Neuronal stem cell (in vitro differentiated cells): Measurements from ENCODE around the gene ADRA2B.

Experiments
- DNase-seq: peaks from one replicate; pipeline ENCODE4 v3.0.0-alpha.2; 2013; ENCODE audit warnings: low spot score
- H2AFZ ChIP-seq: one replicate; pipeline ENCODE4 v1.6.1; 2013; ENCODE audit warnings: mild to moderate bottlenecking, low read length, inconsistent platforms
- H2AK5ac ChIP-seq: 2 replicates; pipeline ENCODE4 v1.6.1; 2013; ENCODE audit warnings: low read depth, mild to moderate bottlenecking, inconsistent platforms, low read length, moderate library complexity, mixed read lengths
- H2BK120ac ChIP-seq: 2 replicates; pipeline ENCODE4 v1.6.1; 2013; ENCODE audit warnings: low read depth, mild to moderate bottlenecking, inconsistent platforms, low read length, moderate library complexity, mixed read lengths
- H2BK12ac ChIP-seq: one replicate; pipeline ENCODE4 v1.6.1; 2013; ENCODE audit warnings: low read length, inconsistent platforms
- H2BK15ac ChIP-seq: 2 replicates; pipeline ENCODE4 v1.6.1; 2013; ENCODE audit warnings: mild to moderate bottlenecking, low read length, inconsistent platforms, mixed read lengths
- H2BK5ac ChIP-seq: one replicate; pipeline ENCODE4 v1.6.1; 2013; ENCODE audit warnings: inconsistent platforms, mild to moderate bottlenecking, low read length, moderate library complexity
- H3K14ac ChIP-seq: one replicate; pipeline ENCODE4 v1.6.1; 2013; ENCODE audit warnings: low read length, inconsistent platforms
- H3K18ac ChIP-seq: 2 replicates; pipeline ENCODE4 v1.6.1; 2013; ENCODE audit warnings: low read length, inconsistent platforms
- H3K23ac ChIP-seq: 2 replicates; pipeline ENCODE4 v1.6.1; 2013; ENCODE audit warnings: low read depth, mild to moderate bottlenecking, mixed read lengths, low read length, inconsistent platforms; ENCODE audit not compliant: poor library complexity
- H3K27ac ChIP-seq: replicated peaks from 3 replicates; pipeline ENCODE4 v1.5.1; 2013; ENCODE audit warnings: low read length, inconsistent platforms
- H3K27me3 ChIP-seq, 3 experiments: 2 replicates each; pipeline ENCODE4 v1.6.1; 2013; ENCODE audit warnings: low read length in 3 of 3, mild to moderate bottlenecking in 2 of 3, inconsistent platforms in 1 of 3, low read depth in 1 of 3, mixed read lengths in 1 of 3, moderate library complexity in 1 of 3; ENCODE audit not compliant: control insufficient read depth in 3 of 3, insufficient read depth in 3 of 3
- H3K36me3 ChIP-seq, 2 donors: replicated peaks in 1 of 2; 2 replicates each; pipeline ENCODE4 v1.6.1; 2013; ENCODE audit warnings: low read length in 2 of 2; ENCODE audit not compliant: control insufficient read depth in 2 of 2, insufficient read depth in 2 of 2
- H3K4ac ChIP-seq: 2 replicates; pipeline ENCODE4 v1.6.1; 2013; ENCODE audit warnings: inconsistent platforms, mild to moderate bottlenecking, low read length, moderate library complexity
- H3K4me1 ChIP-seq, 2 donors: 1 replicate in 1 of 2; 2 replicates in 1 of 2; pipeline ENCODE4 v1.6.1; 2013; ENCODE audit warnings: low read length in 2 of 2, low read depth in 1 of 2; ENCODE audit not compliant: control insufficient read depth in 2 of 2, insufficient read depth in 1 of 2
- H3K4me2 ChIP-seq: one replicate; pipeline ENCODE4 v1.6.1; 2013; ENCODE audit warnings: mild to moderate bottlenecking, low read length, inconsistent platforms; ENCODE audit not compliant: insufficient read depth, poor library complexity, severe bottlenecking
- H3K4me3 ChIP-seq, 2 donors: 2 replicates each; pipeline ENCODE4 v1.5.1; 2013; ENCODE audit warnings: low read length in 2 of 2, mild to moderate bottlenecking in 2 of 2, inconsistent platforms in 1 of 2, moderate library complexity in 1 of 2
- H3K79me1 ChIP-seq: one replicate; pipeline ENCODE4 v1.6.1; 2013; ENCODE audit warnings: low read depth, mild to moderate bottlenecking, inconsistent platforms, low read length, moderate library complexity
- H3K9ac ChIP-seq: one replicate; pipeline ENCODE4 v1.6.1; 2013; ENCODE audit warnings: mild to moderate bottlenecking, low read depth, low read length, inconsistent platforms; ENCODE audit not compliant: poor library complexity
- H3K9me3 ChIP-seq, 2 donors: replicated peaks in 1 of 2; 2 replicates each; pipeline versions ENCODE3 to v1.6.1; 2013; ENCODE audit warnings: low read length in 2 of 2, mild to moderate bottlenecking in 2 of 2, inconsistent platforms in 1 of 2, low read depth in 1 of 2, mixed read lengths in 1 of 2, moderate library complexity in 1 of 2; ENCODE audit not compliant: control insufficient read depth in 2 of 2, insufficient read depth in 1 of 2
- H4K8ac ChIP-seq: one replicate; pipeline ENCODE4 v1.6.1; 2013; ENCODE audit warnings: low read depth, mild to moderate bottlenecking, inconsistent platforms, low read length, moderate library complexity
- H4K91ac ChIP-seq: one replicate; pipeline ENCODE4 v1.6.1; 2013; ENCODE audit warnings: low read length, low read depth, mild to moderate bottlenecking, inconsistent platforms; ENCODE audit not compliant: poor library complexity
- WGBS, 2 donors: extraction: QIAGEN DNeasy Blood & Tissue Kit; methylation state at CpG; one replicate each; pipeline ENCODE4 v1.1.7; 2013; ENCODE audit warnings: missing lambda C conversion rate in 2 of 2, mixed read lengths in 1 of 2; ENCODE audit not compliant: insufficient read length in 2 of 2, insufficient replicate concordance in 1 of 2; ENCODE audit errors: extremely low coverage in 2 of 2; 5-methylcytosine and 5-hydroxymethylcytosine counted together

The ADRA2B gene

DNA sequence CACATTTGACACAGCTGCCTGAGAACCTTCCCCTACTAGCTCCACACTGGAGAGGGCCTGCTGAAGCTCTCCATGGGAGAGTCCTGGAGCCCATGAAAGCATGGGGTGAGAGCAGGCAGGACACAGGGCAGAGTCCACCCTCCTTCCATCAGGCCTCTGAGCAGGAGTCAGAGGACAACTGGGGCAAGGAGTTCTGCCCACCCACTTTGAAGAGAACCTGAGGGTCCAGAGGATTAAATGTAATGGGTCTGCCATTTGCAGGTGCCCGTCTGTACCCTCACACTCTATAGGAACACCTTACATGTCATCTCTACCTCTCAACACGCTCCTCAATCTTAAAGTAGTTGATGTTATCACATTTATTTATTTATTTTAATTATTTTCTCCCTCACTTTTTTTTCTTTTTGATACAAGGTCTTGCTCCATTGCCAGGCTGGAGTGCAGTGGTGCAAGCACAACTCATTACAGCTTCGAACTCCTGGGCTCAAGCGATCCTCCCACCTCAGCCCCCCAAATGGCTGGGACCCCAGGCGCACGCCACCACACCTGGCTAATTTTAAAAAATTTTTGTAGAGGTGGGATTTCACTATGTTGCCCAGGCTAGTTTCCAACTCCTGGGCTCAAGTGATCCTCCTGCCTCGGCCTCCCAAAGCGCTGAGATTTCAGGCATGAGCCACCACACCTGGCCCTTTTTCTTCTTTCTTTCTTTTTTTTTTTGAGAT, 10.2 kb downstream of the ADRA2B start:
- no peak overlapping the region for H3K9ac ChIP-seq
- H2BK15ac ChIP-seq: no peak overlapping the region
- DNase-seq: no peak
- H3K79me1 ChIP-seq: no peaks in the 10 kb centered on the region
- no peak overlapping the region for H3K27ac ChIP-seq
- no peak overlapping the region for H2BK120ac ChIP-seq
- H3K4ac ChIP-seq: no peak overlapping the region
- no peak overlapping the region for H4K8ac ChIP-seq
- no peak overlapping the region for H2BK5ac ChIP-seq
- no peak overlapping the region for H2AFZ ChIP-seq
- no CpG with 5 or more reads among the region's 8 CpGs for WGBS, 2 donors
- peaks cover 9 to 12% of the 10 kb centered on the region in 2 donors for H3K9me3 ChIP-seq
- no peaks in the 10 kb centered on the region for H3K36me3 ChIP-seq
- peaks cover 12 to 23% of the 10 kb centered on the region in 2 donors for H3K4me1 ChIP-seq
- peak overlapping the region; percentile 82 for H4K91ac ChIP-seq
- no peak overlapping the region for H3K14ac ChIP-seq
- H3K4me2 ChIP-seq: no peak overlapping the region
- H3K27me3 ChIP-seq: no peaks in the 10 kb centered on the region
- H3K23ac ChIP-seq: no peak overlapping the region
- no peak overlapping the region for H2BK12ac ChIP-seq
- no peak overlapping the region for H3K18ac ChIP-seq
- no peak overlapping the region for H3K4me3 ChIP-seq
- peak overlapping the region; percentile 64 for H2AK5ac ChIP-seq

DNA sequence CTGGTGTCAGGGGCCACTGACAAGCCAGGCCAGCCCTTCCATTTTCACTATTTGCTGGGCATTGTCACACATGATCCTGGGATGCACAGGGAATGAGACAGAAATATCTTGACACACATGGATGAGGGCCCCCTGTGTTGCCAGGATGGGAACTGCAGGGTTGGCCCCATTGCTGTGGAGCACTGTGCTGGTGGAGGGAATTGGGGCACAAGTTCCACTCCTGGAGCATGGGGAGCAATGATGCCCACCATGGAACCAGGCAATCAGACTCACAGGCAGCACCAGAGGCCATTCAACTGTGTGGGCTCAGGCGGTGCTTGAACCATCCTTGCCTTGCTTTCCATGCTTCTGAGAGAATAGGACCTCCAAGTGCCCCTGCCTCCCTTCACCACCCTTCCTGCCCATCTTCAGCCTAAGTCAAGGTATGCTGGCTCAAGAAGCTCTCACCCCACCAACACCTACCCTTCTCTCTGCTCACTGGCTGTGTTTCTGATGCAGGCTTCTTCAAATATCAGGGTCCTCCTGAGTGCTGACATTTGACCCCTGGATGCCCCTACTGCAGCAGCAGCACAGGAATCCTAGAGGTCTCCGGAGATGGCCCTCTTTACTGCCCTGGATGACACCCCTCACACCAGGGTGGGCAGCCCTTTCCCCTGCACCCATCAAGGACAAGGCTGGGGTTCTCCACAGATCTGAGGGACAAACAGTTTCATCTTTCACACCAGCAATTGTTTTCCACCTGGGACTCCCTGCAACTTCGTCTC, 11.0 kb downstream of the ADRA2B start:
- no peaks in the 10 kb centered on the region for H3K36me3 ChIP-seq
- no peak overlapping the region for H2AFZ ChIP-seq
- WGBS, 2 donors: no CpG with 5 or more reads among the region's 3 CpGs
- H2BK5ac ChIP-seq: no peak overlapping the region
- no peaks in the 10 kb centered on the region for H3K79me1 ChIP-seq
- H2BK15ac ChIP-seq: no peak overlapping the region
- no peak overlapping the region for H3K14ac ChIP-seq
- H3K18ac ChIP-seq: no peak overlapping the region
- H2BK12ac ChIP-seq: no peak overlapping the region
- H2AK5ac ChIP-seq: no peak overlapping the region
- no peak overlapping the region for H3K27ac ChIP-seq
- no peak overlapping the region for H3K9ac ChIP-seq
- H3K27me3 ChIP-seq: no peaks in the 10 kb centered on the region
- H3K4me3 ChIP-seq: no peak overlapping the region
- no peak overlapping the region for H2BK120ac ChIP-seq
- peaks cover 9 to 12% of the 10 kb centered on the region in 2 donors for H3K9me3 ChIP-seq
- H4K8ac ChIP-seq: no peak overlapping the region
- H3K4me2 ChIP-seq: no peak overlapping the region
- peak overlapping the region; percentile 82 for H4K91ac ChIP-seq
- no peak overlapping the region for H3K4ac ChIP-seq
- no peak for DNase-seq
- H3K23ac ChIP-seq: no peak overlapping the region
- peaks cover 12 to 25% of the 10 kb centered on the region in 2 donors for H3K4me1 ChIP-seq

DNA sequence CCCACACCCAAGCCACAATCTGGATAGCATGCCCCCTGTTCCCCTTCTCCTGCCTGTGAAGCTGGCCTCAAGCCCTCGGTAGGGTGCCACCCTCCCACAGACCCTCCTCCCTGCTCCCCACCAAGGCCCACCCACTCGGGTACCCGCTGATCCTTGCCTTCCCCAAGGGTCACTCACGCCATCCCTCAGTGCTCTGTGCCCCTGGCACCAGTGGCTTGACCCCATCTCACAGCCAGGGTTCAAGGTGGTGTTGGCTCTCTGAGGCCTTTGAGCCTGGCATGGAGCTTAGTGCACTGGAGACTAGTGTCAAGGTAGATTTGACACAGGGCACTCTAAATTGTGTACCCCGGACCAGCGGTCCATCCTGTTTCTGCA, 11.9 kb downstream of the ADRA2B start:
- no peak for DNase-seq
- no peak overlapping the region for H3K4me2 ChIP-seq
- H3K9ac ChIP-seq: no peak overlapping the region
- no peaks in the 10 kb centered on the region for H3K36me3 ChIP-seq
- peak overlapping the region; percentile 90 for H3K18ac ChIP-seq
- no peaks in the 10 kb centered on the region for H3K79me1 ChIP-seq
- H2BK5ac ChIP-seq: no peak overlapping the region
- no peak overlapping the region for H3K4ac ChIP-seq
- peak overlapping the region; percentile 72 for H2BK15ac ChIP-seq
- H4K8ac ChIP-seq: no peak overlapping the region
- peaks cover 9 to 12% of the 10 kb centered on the region in 2 donors for H3K9me3 ChIP-seq
- no peak overlapping the region for H3K27ac ChIP-seq
- H3K23ac ChIP-seq: no peak overlapping the region
- H3K4me1 ChIP-seq: peaks cover 12 to 28% of the 10 kb centered on the region in 2 donors
- H2BK120ac ChIP-seq: peak overlapping the region; percentile 30
- H4K91ac ChIP-seq: no peak overlapping the region
- peak overlapping the region; percentile 98 for H2AK5ac ChIP-seq
- H3K27me3 ChIP-seq: no peaks in the 10 kb centered on the region
- no CpG with 5 or more reads among the region's 6 CpGs for WGBS, 2 donors
- H3K14ac ChIP-seq: peak overlapping the region; percentile 85
- no peak overlapping the region for H2AFZ ChIP-seq
- peak overlapping the region; percentile 64 for H2BK12ac ChIP-seq
- H3K4me3 ChIP-seq: no peak overlapping the region

DNA sequence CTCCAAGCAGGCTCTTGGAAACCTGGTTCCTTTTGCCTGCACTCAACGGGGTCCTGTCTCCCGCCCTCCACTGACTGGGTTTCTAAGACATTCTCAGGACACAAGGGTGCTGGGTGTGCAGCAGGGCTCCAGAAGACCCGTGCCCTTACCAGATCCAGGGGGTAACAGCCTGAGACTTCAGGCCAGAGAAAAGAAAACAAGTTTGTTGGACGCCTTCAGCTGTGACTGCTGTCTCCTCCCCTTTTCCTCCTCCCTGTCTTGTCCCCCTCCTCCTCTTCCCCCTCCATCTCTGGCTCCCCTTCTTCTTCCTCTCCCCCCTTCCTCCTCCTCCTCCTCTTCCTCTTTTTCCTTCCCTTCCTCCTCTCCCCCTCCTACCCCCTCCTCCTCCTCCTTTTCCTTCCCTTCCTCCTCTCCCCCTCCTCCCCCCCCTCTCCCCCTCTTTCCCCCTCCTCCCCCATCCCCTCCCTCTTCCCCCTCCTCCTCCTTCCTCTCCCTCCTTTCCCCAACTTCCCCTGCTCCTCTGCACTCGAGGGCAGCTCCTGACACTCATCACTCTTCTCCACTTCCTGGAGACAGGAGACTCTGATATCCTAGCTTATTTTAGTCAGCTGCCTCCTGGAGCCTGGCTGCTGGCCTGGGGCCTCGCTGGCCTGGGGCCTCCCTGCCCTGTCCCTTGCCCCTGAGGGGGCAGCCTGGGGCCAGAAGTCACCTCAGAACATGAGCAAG, 12.4 kb downstream of the ADRA2B start:
- H3K4me3 ChIP-seq: no peak overlapping the region
- H2BK15ac ChIP-seq: peak overlapping the region; percentile 72
- no peak overlapping the region for H4K91ac ChIP-seq
- H2AK5ac ChIP-seq: peak overlapping the region; percentile 98
- no peak overlapping the region for H3K4me2 ChIP-seq
- H3K4me1 ChIP-seq: peaks cover 9 to 25% of the 10 kb centered on the region in 2 donors
- WGBS, 2 donors: no CpG with 5 or more reads among the region's 6 CpGs
- H4K8ac ChIP-seq: no peak overlapping the region
- peak overlapping the region; percentile 90 for H3K18ac ChIP-seq
- peak overlapping the region; percentile 39 for H2AFZ ChIP-seq
- DNase-seq: no peak
- H3K9ac ChIP-seq: no peak overlapping the region
- peak overlapping the region; percentile 30 for H2BK120ac ChIP-seq
- peaks cover 9 to 12% of the 10 kb centered on the region in 2 donors for H3K9me3 ChIP-seq
- peak overlapping the region; percentile 64 for H2BK12ac ChIP-seq
- H3K27me3 ChIP-seq: peaks cover 0 to 2% (median 0%) of the 10 kb centered on the region in 3 experiments
- H3K27ac ChIP-seq: no peak overlapping the region
- no peaks in the 10 kb centered on the region for H3K79me1 ChIP-seq
- H3K4ac ChIP-seq: no peak overlapping the region
- H2BK5ac ChIP-seq: no peak overlapping the region
- H3K36me3 ChIP-seq: no peaks in the 10 kb centered on the region
- peak overlapping the region; percentile 85 for H3K14ac ChIP-seq
- H3K23ac ChIP-seq: no peak overlapping the region
